Central memory CD4-positive, alpha-beta T cell (primary cell): Measurements from ENCODE around the gene LAMP2.
"Not testable (repeated sequence)": the region's sequence is repeated elsewhere in the genome, so short reads cannot be mapped to it uniquely, and the experiment has no call there.

Source experiments
- DNase-seq: peaks from one replicate; pipeline ENCODE4 v3.0.0; 2022
- total RNA-seq, 3 experiments: gene quantifications; one replicate each; lab custom pipeline; 2026; lab: John Stamatoyannopoulos, UW

The LAMP2 gene
- total RNA-seq: 41.3 to 115 (median 99.5) reads per million in 3 experiments

GRCh38 chrX:120468825-120469525, at the start of gene LAMP2:
Gene LAMP2 (minus strand): TSS chrX:120469296. CDS start chrX:120469169, 127 bp downstream.
- DNase-seq: peak; percentile 72

GRCh38 chrX:120517936-120518335, 48.8 kb upstream of the LAMP2 start:
- no peak for DNase-seq

GRCh38 chrX:120514236-120514635, 45.1 kb upstream of the LAMP2 start:
- DNase-seq: no peak

- no peak for DNase-seq
These were observed 43.5 kb upstream of the LAMP2 start for GRCh38 chrX:120512627-120513026.

- DNase-seq: no peak
These were observed 43.1 kb upstream of the LAMP2 start for GRCh38 chrX:120512222-120512621.

GRCh38 chrX:120504569-120504968, 35.5 kb upstream of the LAMP2 start:
- DNase-seq: no peak

- DNase-seq: no peak
These were observed 30.4 kb upstream of the LAMP2 start for GRCh38 chrX:120499301-120500072.

GRCh38 chrX:120490119-120490518, 21.0 kb upstream of the LAMP2 start:
- not testable (repeated sequence) for DNase-seq

GRCh38 chrX:120486786-120487185, 17.7 kb upstream of the LAMP2 start:
- no peak for DNase-seq

- DNase-seq: peak; percentile 56
These were observed 16.8 kb upstream of the LAMP2 start for GRCh38 chrX:120485638-120486520.

GRCh38 chrX:120485315-120485637, 16.2 kb upstream of the LAMP2 start:
- no peak for DNase-seq

GRCh38 chrX:120477453-120477852, 8.4 kb upstream of the LAMP2 start:
- DNase-seq: no peak

- DNase-seq: no peak
These were observed 7.6 kb upstream of the LAMP2 start for GRCh38 chrX:120476714-120477113.

GRCh38 chrX:120475447-120475846, 6.4 kb upstream of the LAMP2 start:
- not testable (repeated sequence) for DNase-seq

GRCh38 chrX:120474085-120474484, 5.0 kb upstream of the LAMP2 start:
- no peak for DNase-seq

- DNase-seq: not testable (repeated sequence)
These were observed 561 bp upstream of the LAMP2 start for GRCh38 chrX:120469657-120470056.

GRCh38 chrX:120468479-120468824, 644 bp downstream of the LAMP2 start:
- no peak for DNase-seq

- DNase-seq: no peak
These were observed 1.0 kb downstream of the LAMP2 start for GRCh38 chrX:120468071-120468470.

- DNase-seq: no peak
These were observed 4.7 kb downstream of the LAMP2 start for GRCh38 chrX:120464411-120464810.

GRCh38 chrX:120463241-120463640, 5.9 kb downstream of the LAMP2 start:
- DNase-seq: no peak

GRCh38 chrX:120462370-120462769, 6.7 kb downstream of the LAMP2 start:
- DNase-seq: no peak

- no peak for DNase-seq
These were observed 9.8 kb downstream of the LAMP2 start for GRCh38 chrX:120459309-120459708.

- DNase-seq: peak; percentile 1
These were observed 11.3 kb downstream of the LAMP2 start for GRCh38 chrX:120457766-120458180.
